Superior temporal gyrus (tissue), 1 donor: ENCODE data around the gene PAK4.

ENCODE experiments used
- DNase-seq: peaks from one replicate; pipeline ENCODE4 v3.0.0-alpha.2; 2016; ENCODE audit errors: extremely low spot score

PAK4 gene

DNA sequence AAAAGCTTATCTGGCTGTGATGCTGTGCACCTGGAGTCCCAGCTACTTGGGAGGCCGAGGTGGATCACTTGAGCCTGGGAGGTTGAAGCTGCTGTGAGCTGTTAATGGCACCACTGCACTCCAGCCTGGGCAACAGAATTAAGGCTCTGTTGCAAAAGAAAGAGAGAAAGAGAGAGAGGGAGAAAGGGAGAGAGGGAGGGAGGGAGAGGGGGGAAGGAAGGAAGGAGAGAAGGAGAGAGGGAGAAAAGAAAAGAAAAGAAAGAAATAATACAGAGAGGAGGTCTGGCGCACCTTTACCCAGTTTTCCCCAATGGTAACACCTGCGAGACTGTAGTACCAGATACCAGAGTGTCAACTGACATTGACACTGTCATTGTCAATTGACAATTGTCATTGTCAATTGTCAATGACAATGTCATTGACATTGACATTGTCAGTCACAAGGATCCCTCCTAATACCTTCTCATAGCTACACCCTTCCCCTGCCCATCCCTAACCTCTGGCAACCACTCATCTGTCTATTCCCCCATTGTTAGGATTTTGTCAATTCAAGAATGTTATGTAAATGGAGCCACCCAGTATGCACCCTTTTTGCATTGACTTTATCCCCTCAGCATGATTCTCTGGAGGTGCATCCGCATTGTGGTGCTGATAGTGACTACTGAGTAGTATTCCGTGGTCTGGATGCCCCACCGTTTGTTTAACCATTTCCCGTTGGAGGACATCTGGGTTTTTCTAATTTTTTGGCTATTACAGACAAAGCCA, 21.3 kb downstream of the PAK4 start:
- DNase-seq: no peak

DNA sequence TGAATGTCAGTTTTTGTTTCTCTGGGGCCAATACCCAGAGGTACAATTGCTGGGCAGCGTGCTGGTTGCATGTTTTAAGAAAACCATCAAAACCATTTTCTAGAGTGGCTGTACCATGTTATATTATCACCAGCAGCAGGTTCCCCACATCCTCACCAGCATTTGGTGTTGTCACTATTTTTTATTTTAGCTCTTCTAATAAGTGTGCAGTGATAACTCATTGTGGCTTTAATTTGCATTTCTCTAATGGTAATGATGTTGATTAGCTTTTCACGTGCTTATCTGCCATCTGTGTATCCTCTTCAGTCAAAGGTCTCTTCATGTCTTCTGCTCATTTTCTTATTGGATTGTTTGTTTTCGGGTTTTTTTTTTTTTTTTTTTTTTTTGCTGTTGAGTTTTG, 21.9 kb downstream of the PAK4 start:
- no peak for DNase-seq

DNA sequence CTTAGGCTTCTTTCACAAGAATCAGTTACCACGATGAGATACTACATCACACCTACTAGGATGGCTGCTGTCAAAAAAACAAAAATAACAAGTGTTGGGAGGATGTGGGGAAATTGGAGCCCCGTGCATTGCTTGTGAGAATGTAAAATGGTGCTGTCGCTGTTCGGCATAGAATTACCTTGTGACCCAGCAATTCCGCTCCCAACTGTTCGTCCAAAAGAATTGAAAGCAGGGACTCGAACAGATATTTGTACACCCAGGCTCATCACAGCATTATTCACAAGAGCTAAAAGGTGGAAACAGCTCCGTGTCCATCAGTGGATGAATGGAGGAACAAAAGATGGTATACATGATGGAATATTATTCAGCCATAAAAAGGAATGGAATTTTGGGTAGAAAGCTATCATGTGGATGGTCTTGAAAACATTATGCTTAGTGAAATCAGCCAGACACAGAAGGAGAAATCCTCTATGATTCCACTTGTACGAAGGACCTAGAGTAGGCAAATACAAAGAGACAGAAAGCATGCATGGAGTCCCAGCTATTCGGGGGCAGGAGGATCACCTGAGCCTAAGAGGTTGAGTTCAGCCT, 23.4 kb downstream of the PAK4 start:
- DNase-seq: no peak

DNA sequence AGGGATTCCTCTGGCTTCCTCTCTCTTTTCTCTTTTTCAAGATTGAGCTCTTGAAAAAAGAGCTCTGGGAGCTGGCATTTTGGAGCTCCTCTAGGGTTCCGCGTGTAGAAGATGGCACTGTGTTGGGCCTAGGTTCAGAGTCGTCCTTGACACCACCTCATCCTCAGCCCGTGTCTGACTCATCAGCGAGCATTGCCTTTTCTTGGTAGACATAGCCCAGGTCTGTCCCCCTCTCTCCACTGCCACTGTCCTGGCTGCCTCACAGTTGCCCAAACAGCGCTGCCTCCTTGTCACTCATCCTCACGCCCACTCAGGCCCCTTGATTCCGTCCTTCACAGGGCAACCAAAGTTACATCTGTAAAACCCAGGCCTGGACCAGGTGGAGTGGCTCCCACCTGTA, 24.6 kb downstream of the PAK4 start:
- DNase-seq: no peak

DNA sequence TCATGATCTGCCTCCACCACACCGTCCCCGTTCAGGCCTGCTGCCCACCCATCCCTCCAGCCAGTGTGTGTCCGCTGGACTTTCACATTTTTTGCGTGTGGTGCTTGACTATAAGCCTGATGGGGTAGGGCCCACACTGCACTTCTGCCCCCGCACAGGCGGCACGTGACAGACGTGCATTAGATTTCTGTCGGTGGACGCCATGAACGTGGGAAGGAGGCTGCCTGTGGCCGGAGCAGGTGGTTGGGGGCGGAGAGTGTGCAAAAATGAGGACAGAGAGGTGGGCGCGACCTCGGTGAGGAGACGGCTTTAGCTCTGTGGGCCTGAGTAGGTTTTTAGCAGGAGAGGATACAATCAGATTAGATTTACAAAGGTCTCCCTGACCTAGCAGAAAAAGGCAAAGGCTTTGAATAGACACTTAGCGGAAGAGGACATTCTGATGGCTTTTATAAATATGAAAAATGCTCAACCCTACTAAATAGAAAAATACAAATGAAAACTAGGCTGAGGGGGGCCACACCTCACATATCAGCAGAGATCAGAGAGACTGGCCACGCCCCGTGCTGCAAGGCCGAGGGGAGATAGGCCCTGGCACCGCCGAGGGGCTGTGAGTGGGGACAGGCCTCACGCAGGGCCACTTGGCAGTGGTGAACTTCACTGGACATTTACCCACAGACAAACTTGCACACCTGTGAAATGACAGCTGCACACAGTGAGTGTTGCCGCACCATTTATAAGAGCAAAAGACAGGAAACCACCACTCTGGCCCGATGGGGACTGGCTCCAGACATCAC, 25.4 kb downstream of the PAK4 start:
- no peak for DNase-seq

DNA sequence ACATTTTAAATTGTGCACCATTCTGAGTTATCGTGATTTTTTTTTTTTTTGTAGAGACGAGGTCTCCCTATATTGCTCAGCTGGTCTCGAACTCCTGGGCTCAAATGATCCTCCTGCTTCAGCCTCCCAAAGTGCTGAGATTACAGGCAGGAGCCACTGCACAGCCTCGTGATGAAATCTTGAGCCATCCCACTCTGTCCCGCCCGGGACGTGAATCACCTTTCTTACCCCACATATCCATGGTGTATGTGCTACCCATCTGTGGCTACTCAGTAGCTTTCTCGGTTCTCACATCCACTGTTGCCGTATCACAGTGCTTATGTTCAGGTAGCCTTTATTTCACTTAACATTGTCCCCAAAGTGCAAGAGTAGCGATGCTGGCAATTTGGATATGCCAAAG, 26.5 kb downstream of the PAK4 start:
- DNase-seq: no peak

DNA sequence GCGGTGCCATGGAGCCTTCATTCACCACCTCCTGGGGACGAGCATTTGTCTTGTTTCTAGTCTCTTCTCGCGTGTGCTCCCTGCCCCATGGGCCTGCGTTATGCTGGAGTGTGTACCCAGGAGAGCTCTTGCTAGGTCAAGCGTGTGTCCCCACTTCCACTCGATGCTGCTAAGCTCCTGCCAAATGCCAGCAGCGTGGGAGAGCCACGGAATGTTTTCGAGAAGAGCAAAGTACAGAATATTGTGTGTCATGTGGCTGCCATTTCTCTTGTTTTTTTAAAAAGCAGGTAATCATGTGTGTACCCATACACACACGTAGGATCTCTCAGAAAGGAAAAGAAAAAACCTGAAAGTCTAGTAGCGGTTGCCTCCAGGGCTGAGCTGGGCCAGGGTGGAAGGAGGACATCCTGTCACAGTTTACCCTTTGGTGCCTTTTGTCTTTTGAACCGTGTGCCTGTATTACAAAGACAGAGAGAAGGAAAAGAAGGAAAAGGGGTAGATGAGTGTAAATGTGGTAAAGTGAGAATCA, 28.6 kb downstream of the PAK4 start:
- no peak for DNase-seq

DNA sequence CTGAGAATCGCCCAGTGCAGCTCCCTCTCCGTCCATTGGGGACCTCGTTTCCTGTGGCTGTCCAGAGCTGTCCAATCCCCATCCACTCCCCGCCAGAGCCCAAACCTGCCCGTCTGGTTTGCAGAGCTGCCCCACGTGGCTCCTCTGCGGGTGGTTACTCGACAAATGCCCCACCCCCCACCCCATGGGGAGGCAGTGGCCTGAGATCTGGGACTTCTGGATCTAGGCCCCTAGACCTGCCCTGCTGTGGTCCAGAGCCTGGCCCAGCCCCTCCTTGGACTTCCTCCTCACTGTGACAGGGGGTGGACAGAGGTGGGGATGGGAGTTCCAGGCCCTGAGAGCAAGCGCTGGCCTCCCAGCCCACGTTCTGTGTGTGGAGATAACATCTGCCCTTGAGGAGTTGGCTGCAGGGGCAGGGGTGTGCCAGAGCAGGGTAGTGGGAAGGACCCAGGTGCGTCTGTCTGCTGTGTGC, 29.1 kb downstream of the PAK4 start:
- no peak for DNase-seq

DNA sequence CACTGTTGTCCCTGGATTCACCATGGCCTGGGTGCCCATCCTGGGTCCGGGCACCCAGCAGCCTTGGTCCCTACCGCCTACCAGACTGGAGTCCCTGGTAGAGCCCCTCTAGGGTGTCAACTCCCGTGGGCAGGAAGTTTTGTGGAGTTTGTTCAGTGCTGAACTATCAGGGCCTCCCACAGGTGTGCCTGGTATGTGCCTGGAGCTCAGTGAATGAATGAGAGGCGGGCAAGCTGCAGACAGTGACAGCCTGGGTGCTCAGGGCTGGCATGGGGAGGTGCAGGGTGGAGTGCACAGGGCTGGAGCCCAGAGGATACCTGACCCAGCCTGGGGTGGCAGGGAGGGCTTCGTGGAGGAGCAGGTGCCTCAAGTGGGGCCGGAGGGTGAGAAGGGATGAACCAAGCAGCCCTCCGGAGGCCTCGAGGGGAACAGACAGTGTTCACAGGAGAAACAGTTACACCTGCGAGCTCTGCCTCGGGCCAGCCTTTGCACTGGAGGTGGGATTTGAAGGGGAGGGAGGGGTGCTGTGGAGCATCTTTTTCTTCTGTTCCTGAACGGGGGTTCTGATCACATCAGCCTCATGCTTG, 29.6 kb downstream of the PAK4 start:
- no peak for DNase-seq

DNA sequence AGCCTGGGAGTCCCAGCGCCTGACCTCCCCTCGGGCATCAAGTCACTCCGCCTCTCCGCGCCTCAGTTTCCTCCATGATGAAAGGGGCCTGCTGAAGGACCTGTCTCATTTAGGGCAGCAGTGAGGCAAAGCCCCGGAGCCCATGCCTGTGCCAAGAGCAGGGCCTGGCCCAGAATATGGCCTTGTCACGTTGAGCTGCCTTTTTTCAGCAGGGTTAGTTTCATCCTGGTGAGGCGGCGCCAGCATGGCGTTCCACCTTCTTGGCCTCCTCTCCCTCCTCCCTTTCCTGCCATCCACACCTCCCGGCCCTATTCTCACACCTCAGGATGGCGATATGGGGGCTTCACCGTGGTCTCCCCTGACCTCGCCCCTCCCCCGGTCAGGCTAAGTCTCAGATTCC, 30.2 kb downstream of the PAK4 start:
- no peak for DNase-seq

DNA sequence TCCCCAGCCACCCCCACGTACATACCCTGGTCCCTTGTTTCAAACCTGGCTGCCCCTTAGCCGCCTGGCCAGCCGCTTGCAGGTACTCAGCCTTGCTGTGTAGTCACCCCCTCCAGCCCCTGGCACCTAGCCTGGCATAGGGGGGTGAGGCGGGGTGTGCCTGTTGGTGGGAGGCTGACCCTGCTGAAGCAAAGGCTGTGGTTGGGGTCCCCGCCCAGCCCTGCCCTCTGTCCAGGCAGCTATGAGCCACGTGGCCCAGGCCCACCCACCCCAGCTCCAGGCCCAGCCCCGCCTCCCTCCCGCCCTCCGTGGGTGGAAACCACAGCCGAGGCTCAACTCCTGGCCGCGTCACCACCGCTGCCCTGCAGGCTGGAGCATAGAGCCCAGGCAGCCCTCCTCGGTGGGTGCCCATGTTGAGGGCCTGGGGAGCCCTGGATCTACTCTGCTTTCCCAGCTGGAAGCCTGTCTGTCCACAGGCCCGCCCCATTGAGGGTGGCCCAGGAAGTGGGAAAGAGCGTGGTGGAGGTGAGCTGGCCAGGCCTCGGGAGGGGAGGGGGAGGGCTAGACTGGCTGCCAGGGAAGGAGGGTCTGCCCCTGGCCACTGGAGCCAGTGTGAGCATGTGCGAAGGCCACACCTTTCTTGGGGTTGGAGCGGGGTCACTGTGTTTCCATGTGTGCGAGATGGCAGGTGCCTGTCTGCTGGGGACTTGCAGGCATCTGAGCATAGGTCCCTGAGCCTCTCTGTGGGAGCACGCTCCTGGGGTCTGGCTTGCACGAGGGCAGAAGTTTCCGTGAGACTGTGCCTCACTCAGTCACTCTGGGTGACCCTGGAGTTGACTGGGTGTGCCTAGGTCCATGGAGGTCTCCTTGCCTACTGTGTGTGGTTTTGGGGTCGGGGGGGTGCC, 31.0 kb downstream of the PAK4 start:
- no peak for DNase-seq

DNA sequence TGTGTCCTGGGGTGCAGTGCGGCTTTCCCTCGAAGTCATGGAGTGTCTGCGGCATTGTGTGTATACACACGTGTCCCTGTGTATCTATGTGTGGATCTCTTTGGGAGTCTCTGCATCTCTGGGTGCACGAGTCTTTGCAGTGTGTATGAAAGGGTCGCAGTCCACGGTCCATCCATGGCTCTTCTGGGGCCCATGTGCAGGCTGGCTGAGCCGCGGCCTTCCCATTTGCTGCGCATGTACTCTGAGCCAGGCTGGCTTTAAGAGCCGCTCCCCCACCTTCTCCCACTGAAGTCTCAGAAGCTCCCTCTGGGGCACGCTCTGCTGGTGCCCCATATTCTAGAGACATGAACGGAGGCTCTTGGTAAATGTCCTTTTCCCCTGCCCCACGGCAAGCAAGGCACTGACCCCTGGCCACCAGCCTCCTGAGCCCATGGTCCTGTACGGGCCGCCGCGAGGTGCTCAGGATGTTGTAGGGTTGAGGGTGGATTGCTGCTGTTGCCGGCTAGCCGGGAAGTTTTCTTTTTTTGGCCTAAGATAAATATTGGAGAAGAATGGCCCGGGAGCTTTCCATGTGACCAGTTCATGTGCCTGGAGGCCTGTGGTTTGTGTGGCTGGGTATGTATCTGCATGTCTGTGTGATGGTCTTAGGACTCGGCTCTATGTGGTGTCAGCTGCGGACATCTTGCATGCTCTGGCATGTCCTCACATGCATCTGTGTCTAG, 31.9 kb downstream of the PAK4 start:
- no peak for DNase-seq

DNA sequence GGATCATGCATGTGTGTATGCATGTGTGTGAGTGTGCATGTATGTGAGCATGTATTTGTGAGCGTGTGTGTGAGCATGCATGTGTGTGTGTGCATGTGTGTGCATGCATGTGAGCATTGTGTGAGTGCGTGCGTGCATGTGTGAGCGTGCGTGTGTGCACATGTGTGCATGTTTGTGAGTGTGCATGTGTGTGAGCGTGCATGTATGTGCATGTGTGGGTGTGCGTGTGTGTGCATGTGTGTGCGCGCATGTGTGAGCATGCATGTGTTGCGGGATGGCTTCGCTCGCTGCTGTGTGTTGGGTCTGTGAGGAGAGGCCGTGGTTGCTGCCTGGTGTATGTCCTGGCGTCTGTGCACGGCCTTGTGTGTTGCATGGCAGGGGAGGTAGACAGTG, 32.4 kb downstream of the PAK4 start:
- no peak for DNase-seq

DNA sequence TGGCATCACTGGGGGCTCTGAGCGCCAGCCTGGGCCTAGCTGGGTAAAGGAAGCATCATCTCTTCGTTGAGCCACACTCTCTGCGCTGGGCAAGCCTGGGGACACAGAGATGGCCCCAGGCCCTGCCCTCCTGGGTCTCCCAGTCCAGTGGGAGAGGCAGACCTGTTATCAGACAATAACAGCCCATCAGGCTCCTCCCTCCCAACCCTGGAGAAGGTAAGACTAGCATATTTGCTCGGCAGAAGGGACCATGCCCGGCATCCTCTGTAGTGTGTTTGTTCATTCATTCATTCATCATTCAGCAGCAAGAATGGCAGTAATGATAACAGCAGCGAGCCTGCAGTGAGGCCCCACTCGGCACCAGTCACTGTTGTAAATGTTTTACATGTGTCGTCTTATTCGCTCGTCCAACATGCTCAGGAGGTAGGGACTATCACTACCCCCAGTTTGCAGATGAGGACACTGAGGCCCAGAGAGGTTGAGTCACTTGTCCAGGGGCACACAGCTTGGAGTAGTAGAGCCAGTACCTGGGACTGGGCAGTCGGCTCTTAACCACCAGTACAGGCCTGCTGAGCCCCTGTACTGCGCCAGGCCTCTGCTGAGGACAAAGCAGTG, 33.2 kb downstream of the PAK4 start:
- DNase-seq: no peak

DNA sequence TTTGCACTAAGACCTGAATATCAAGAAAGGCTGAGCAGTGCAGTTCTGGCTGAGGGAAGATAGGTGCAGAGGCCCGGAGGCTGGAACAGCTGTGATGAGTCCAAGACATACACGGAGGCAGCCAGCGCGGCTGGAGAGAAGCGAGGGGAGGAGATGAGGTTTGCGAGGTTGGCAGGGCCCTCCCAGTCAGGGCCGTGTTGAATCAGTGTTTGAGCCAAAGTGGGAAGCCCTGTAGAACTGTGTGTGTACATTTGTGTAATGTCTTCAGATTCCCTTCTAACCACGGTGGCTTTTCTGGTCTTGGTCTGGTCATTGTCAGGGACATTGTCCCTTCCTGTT, 34.9 kb downstream of the PAK4 start:
- no peak for DNase-seq

DNA sequence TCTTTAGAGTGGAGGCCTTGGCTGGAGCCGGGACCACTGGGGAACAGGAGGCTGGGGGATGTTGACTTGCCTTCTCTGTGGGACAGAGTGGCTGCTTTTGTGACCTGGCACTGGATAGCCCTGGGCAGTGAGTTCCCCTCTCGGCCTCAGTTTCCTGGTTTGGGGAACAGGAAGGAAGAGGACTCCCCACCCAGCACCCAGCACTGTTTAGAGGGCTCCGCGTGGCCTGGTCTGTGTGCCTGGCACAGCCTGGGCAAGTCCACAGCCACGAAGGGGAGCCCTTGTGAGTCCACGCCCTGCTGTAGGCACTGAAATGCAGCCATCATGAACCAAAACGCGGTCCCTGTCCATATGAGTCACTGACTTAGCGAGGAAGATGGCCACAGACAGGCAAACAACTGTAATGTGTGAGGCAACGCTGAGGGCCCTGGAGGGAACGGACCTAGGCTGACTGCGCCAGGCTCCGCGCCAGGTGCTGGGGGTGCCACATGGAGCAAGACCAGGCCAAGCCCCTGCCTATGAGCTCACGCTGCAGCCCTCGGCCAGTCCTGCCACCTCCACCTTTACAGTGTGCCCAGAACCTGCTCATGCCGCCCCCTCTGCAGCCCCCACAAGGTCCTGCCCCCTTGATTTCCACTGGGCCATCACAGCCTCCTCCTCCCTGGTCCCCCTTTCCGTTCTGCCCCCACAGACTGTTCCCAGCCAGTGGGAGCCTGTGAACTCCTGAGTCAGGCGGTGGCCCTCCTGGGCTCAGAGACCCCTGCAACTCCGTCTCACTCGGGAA, 35.5 kb downstream of the PAK4 start:
- DNase-seq: no peak

DNA sequence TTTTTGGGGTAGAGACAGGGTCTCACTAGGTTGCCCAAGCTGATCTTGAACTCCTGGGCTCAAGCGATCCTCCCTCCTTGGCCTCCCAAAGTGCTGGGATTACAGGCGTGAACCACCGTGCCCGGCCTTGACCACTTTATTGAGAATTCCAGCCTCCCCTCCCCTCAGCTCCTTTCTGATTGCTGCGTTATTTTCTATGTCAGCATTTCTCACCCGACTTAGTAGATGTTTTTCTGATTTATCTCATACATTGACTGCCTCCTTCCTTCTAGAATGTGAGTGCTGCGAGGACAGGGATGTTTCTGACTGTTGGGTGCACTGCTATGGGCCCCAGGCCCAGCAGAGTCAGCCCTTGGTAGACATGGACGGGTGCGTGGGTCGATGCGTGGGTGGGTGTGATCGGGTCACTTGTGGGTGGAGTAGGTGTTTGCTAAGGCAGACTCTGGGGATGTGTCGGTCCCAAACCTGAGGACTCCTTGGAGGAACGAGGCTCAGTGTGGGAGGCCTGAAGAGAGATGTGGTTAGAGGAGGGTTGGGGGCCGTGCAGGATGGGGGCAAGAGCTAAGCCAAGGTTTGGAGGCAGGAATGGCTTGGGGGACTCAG, 37.0 kb downstream of the PAK4 start:
- no peak for DNase-seq

DNA sequence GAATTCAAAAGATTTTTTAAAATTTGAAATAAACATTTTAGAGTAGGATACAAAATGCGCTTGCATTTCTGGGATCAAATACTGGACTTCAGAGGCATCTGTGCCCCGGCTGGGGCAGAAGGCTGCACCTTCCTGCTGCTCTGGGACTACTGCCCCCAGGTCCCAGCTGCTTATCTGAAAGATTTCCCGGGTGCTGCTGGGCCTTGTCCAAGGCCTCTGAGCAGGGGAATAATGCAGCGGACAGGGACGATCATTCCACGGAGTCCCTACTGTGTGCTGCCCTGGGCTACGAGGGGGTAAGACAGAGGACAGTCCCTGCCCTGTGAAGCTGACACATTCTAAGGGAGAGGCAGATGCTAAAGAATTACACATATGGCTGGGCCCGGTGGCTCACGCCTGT, 38.0 kb downstream of the PAK4 start:
- no peak for DNase-seq

DNA sequence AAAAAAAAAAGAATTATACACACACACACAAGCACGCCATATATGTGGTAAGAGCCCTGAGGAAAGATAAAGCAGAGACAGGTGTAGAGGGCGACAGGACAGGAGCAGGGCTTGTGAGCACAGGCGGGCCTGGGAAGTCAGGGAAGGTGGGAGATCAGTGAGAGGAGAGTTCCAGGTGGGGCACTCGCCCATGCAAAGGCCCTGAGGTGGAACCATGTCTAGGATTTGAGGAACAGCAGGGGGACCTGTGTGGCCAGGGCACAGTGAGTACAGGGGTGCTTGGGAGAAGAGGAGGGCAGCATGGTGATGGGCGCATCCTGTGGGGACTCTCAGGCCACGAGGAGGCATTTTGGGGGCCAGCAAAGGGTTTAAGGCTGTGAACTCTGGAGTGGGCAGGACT, 38.7 kb downstream of the PAK4 start:
- DNase-seq: no peak
